ENCODE measurements around the gene FAM168B.

FAM168B gene

GRCh38 chr2:131055169-131056065 lies 37.8 kb downstream of the FAM168B start:
- DNase-seq, result no peak

GRCh38 chr2:131054488-131054887 lies 38.8 kb downstream of the FAM168B start:
- no peak for DNase-seq

GRCh38 chr2:131052741-131053263 lies 40.5 kb downstream of the FAM168B start:
- DNase-seq, result no peak

GRCh38 chr2:131050896-131051295 lies 42.4 kb downstream of the FAM168B start:
- DNase-seq, result no peak

- no peak for DNase-seq
Measured at GRCh38 chr2:131049150-131049718, 44.0 kb downstream of the FAM168B start.

- DNase-seq, result no peak
Measured at GRCh38 chr2:131048641-131049040, 44.6 kb downstream of the FAM168B start.

- DNase-seq, result no peak
Measured at GRCh38 chr2:131047920-131048560, 45.2 kb downstream of the FAM168B start.

- DNase-seq, result no peak
Measured at GRCh38 chr2:131046918-131047652, 46.2 kb downstream of the FAM168B start.

- DNase-seq, result no peak
Measured at GRCh38 chr2:131046028-131046917, 47.0 kb downstream of the FAM168B start.

GRCh38 chr2:131045286-131046027 lies 47.8 kb downstream of the FAM168B start:
- no peak for DNase-seq

GRCh38 chr2:131044757-131045150 lies 48.5 kb downstream of the FAM168B start:
- no peak for DNase-seq

GRCh38 chr2:131044075-131044756 lies 49.0 kb downstream of the FAM168B start:
- no peak for DNase-seq

GRCh38 chr2:131043199-131044074 lies 49.8 kb downstream of the FAM168B start:
- no peak for DNase-seq

- no peak for DNase-seq
Measured at GRCh38 chr2:131042148-131042775, 51.0 kb downstream of the FAM168B start.

- no peak for DNase-seq
Measured at GRCh38 chr2:131041402-131042147, 51.7 kb downstream of the FAM168B start.

GRCh38 chr2:131040661-131041401 lies 52.4 kb downstream of the FAM168B start:
- peak; percentile 71 for DNase-seq

- peak; percentile 77 for DNase-seq
Measured at GRCh38 chr2:131039908-131040660, 53.2 kb downstream of the FAM168B start.

Measured in activated CD8-positive, alpha-beta memory T cell treated with anti-CD3 and anti-CD28 coated beads for 24 hours (primary cell).